Nephron (organoid): Measurements from ENCODE around the gene DUS1L.
A peak's percentile ranks its signal among the peaks of the same experiment; 100 is the strongest.

ENCODE experiments used
- H3K27ac Mint-ChIP-seq, 3 experiments: 2 replicates each; pipeline ENCODE4 v1.8.0; 2020; ENCODE audit warnings: mixed read lengths in 3 of 3, mild to moderate bottlenecking in 2 of 3, moderate library complexity in 1 of 3
- H3K27me3 Mint-ChIP-seq: 2 replicates; pipeline ENCODE4 v1.8.0; 2021; ENCODE audit warnings: low read depth, mild to moderate bottlenecking, moderate library complexity, mixed read lengths
- H3K36me3 Mint-ChIP-seq: 2 replicates; pipeline ENCODE4 v1.8.0; 2020; ENCODE audit warnings: low read depth, mixed read lengths
- H3K4me1 Mint-ChIP-seq: 2 replicates; pipeline ENCODE4 v1.8.0; 2020; ENCODE audit warnings: mixed read lengths
- H3K4me3 Mint-ChIP-seq, 3 experiments: 2 replicates each; pipeline ENCODE4 v1.8.0; 2020; ENCODE audit warnings: mild to moderate bottlenecking in 3 of 3, mixed read lengths in 3 of 3, moderate library complexity in 2 of 3
- H3K9me3 Mint-ChIP-seq: 2 replicates; pipeline ENCODE4 v1.8.0; 2020; ENCODE audit warnings: mixed read lengths
- TF ChIP-seq, protein P1 (sequence below), 3 experiments: fragments of 200-600 bp; sonication (generic); IDR thresholded peaks; one replicate each; pipeline ENCODE4 v1.5.0; 2021; ENCODE audit warnings: antibody characterized with exemption in 3 of 3; ENCODE audit not compliant: unreplicated experiment in 3 of 3

DUS1L gene

DNA sequence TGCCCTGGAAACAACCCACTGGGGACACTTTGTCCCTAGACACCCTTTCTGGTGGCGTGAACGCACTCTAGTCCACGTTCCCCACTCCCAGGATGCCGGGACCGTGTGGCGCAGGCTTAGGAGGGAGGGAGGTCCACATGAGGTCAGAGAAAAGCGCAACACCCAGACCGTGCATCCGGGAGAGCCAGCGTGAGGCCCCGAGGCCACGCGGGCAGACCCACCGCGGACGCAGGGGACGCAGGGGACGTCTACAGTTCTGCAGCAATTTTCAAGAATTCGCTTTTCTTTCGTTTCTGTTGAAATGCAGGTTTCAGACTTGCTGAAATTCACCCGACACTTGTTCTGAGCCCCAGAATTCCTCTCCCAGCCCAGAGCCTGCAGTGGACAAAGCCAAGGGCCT lies 18.7 kb downstream of the DUS1L start:
- Mint-ChIP-seq H3K36me3 (peaks cover 7% of the 10 kb centered on the region), H3K9me3 (no peaks in the 10 kb centered on the region), H3K4me3 (peak overlapping the region; percentile 61 to 69 (median 68)), H3K4me1 (peaks cover 4% of the 10 kb centered on the region), H3K27me3 (no peaks in the 10 kb centered on the region), H3K27ac (peak overlapping the region in 1 of 3 experiments; percentile 28)
- TF ChIP-seq, protein P1, sequence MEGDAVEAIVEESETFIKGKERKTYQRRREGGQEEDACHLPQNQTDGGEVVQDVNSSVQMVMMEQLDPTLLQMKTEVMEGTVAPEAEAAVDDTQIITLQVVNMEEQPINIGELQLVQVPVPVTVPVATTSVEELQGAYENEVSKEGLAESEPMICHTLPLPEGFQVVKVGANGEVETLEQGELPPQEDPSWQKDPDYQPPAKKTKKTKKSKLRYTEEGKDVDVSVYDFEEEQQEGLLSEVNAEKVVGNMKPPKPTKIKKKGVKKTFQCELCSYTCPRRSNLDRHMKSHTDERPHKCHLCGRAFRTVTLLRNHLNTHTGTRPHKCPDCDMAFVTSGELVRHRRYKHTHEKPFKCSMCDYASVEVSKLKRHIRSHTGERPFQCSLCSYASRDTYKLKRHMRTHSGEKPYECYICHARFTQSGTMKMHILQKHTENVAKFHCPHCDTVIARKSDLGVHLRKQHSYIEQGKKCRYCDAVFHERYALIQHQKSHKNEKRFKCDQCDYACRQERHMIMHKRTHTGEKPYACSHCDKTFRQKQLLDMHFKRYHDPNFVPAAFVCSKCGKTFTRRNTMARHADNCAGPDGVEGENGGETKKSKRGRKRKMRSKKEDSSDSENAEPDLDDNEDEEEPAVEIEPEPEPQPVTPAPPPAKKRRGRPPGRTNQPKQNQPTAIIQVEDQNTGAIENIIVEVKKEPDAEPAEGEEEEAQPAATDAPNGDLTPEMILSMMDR (IDR thresholded peaks at IDR 0.05; ENCODE audit: unreplicated experiment in 3 of 3) = no peak

GRCh38 chr17:82045936-82046484 lies 19.6 kb downstream of the DUS1L start:
- TF ChIP-seq, protein P1 (IDR thresholded peaks at IDR 0.05; ENCODE audit: unreplicated experiment in 3 of 3) = no peak
- Mint-ChIP-seq H3K27me3 (no peaks in the 10 kb centered on the region), H3K4me3 (peak overlapping the region in 1 of 3 experiments; percentile 69), H3K36me3 (peaks cover 7% of the 10 kb centered on the region), H3K27ac (no peak overlapping the region), H3K4me1 (peaks cover 4% of the 10 kb centered on the region), H3K9me3 (no peaks in the 10 kb centered on the region)

DNA sequence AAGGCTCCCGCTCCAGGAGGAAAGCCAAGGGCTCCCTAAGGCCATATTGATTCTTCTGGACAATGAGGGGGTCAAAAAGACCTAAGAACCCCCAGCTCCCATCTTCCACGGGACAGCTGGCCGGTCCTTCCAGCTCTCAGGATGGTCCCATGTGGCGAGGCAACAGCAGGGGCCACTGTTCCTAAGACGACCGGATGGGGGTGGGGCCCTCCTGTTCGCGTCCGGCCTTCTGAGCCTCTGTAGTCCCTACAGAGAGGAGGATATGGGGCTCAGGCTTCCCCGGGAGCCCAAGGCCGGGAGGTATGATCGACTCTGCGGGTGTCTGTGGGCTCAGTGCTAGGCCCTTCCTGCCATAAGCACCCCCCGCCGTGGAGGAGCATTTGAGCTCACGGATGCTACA lies 22.1 kb downstream of the DUS1L start:
- H3K9me3 Mint-ChIP-seq = no peaks in the 10 kb centered on the region
- TF ChIP-seq, protein P1 (IDR thresholded peaks at IDR 0.05; ENCODE audit: unreplicated experiment in 3 of 3) = no peak
- no peak overlapping the region for H3K4me3 Mint-ChIP-seq
- peaks cover 5% of the 10 kb centered on the region for H3K4me1 Mint-ChIP-seq
- no peak overlapping the region for H3K27ac Mint-ChIP-seq
- H3K36me3 Mint-ChIP-seq = peaks cover 7% of the 10 kb centered on the region
- peaks cover 3% of the 10 kb centered on the region for H3K27me3 Mint-ChIP-seq

DNA sequence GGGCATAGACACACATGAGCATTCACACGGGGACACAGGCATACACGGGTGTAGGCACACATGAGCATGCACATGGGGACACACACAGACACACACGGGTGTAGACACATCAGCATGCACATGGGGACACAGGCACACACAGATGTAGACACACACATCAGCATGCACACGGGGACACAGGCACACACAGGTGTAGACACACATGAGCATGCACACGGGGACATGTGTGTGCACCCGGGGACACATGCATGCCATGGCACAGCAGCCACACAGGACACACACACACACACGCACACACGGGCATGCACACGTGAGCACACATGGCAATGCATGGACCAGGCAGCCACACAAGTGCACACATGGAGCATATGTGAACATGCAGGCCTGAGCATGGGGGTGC lies 23.0 kb downstream of the DUS1L start:
- TF ChIP-seq, protein P1 (IDR thresholded peaks at IDR 0.05; ENCODE audit: unreplicated experiment in 3 of 3) = no peak
- Mint-ChIP-seq H3K4me1 (peaks cover 9% of the 10 kb centered on the region), H3K27me3 (peaks cover 8% of the 10 kb centered on the region), H3K9me3 (no peaks in the 10 kb centered on the region), H3K27ac (no peak overlapping the region), H3K36me3 (peaks cover 5% of the 10 kb centered on the region), H3K4me3 (peak overlapping the region in 1 of 3 experiments; percentile 19)

- no peak overlapping the region for H3K27ac Mint-ChIP-seq
- H3K27me3 Mint-ChIP-seq = peaks cover 9% of the 10 kb centered on the region
- peaks cover 11% of the 10 kb centered on the region for H3K4me1 Mint-ChIP-seq
- H3K9me3 Mint-ChIP-seq = no peaks in the 10 kb centered on the region
- H3K36me3 Mint-ChIP-seq = no peaks in the 10 kb centered on the region
- TF ChIP-seq, protein P1 (IDR thresholded peaks at IDR 0.05; ENCODE audit: unreplicated experiment in 3 of 3) = no peak
- H3K4me3 Mint-ChIP-seq = no peak overlapping the region
These were observed 24.3 kb downstream of the DUS1L start for GRCh38 chr17:82041144-82041814.
